Epidermal melanocyte (primary cell): Measurements from ENCODE around the gene APPBP2.
A peak's percentile ranks its signal among the peaks of the same experiment; 100 is the strongest.
"Not testable (repeated sequence)": the region's sequence is repeated elsewhere in the genome, so short reads cannot be mapped to it uniquely, and the experiment has no call there.

Experiments used
- DNase-seq: peaks from one replicate; pipeline ENCODE4 v3.0.0; 2011; ENCODE audit warnings: low spot score; ENCODE audit not compliant: insufficient read length

Gene APPBP2

DNA sequence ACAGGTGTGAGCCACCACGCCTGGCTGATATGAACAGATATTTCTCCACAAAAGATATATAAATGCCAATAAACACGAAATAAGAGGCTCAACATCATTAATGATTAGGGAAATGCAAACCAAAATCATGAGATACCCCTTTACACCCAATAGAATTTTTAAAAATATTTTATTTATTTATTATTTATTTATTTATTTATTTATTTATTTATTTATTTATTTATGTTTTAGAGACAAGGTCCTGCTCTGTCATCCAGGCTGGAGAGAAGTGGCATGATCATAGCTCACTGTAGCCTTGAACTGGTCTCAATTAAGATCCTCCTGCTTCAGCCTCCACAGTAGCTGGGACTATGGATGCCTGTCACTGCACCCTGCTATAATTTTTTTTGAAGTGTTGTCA is 30.8 kb downstream of the APPBP2 start:
- DNase-seq = no peak

DNA sequence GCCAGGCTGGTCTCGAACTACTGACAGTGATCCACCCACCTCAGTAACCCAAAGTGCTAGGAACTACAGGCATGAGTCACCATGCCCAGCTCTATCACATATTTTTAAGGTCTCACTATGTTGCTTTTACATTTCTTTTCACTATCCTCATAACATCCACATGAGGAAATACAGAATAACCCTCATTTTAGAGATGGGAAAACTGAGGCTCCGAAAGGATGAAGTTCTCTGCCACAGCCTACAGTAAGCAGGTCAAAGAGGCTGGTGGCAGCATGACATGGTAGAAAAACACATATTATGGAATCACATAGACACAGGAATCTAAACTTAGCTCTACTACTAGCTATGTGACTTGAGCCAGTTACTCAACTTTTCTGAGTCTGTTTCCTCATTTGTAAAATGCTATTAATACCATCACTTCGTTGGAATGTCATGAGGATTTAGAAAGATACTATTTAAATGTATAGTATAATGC is 32.2 kb downstream of the APPBP2 start:
- no peak for DNase-seq

DNA sequence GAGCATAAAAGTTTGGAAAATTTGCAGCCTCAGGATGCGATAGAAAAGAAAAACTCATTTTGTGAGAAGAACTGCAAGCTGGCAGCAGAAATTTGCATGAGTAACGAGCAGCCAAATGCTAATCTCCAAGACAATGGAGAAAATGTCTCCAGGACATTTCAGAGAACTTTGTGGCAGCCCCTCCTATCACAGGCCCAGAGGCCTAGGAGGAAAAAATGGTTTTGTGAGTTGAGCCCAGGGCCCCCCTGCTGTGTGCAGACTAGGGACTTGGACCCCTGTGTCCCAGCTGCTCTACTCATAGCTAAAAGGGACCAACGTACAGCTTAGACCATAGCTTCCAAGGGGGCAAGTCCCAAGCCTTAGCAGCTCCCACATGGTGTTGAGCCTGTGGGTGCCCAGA is 34.3 kb downstream of the APPBP2 start:
- no peak for DNase-seq

DNA sequence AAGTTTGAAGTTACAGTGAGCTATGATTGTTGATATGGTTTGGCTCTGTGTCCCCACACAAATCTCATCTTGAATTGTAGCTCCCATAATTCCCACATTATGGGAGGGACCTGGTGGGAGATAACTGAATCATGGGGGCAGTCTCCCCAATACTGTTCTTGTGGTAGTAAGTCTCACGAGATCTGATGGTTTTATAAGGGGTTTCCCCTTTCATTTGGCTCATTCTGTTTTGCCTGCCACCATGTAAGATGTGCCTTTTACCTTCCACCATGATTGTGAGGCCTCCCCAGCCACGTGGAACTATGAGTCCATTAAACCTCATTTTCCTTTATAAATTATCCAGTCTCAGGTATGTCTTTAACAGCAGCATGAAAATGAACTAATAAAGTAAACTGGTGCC is 35.4 kb downstream of the APPBP2 start:
- DNase-seq = not testable (repeated sequence)

DNA sequence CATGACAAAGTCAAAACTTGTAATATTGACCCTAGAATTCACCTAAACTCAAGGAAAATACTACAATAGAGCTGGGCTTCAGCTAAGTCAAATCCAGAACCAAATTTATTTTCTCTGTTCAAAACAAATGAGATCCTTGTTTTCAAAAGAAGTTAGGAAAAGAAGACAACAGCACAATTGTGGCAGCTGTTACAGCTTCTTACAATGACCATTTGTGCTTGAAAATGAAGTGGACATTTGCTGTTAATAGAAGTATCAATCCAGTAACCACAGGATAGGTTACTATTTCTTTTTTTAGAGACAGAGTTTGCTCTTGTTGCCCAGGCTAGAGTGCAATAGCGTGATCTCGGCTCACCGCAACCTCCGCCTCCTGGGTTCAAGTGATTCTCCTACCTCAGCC is 44.4 kb downstream of the APPBP2 start:
- DNase-seq = peak; percentile 48

DNA sequence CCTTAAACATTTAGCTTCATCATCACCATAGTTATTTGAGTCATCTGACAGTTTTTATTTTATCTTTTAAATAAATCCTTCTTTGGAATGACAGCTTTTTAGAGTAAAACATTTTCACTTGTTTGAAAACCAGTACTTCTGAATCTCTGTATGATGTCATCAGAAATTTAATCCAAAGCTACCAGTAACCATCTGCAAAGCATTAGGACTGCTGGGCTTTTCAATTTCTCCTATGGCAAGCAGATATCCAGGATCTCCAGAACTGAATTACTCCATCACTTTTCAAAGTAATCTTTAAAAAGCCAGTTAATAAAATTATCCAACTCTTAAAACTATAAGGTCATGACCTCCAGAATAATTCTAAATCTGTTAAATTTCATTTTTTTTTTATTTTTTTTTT is 52.3 kb downstream of the APPBP2 start:
- no peak for DNase-seq

DNA sequence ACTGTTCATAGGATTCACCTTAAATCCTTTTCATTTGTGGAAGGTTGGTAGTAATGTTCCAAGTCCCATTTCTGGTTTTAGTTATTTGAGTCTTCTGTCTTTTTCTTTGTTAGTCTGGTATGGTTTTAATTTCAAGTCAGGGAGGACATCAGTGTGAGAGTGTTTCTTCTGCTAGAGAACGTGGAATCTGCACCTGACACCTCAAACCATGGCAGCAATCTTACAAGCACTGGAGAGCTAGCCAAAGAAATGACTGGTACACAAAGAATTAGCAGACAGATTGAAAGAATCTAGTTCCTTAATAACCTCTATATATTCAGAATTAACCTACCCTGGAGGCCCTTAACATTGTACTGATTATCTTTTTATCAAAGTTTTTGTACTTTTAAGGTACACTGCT is 53.6 kb downstream of the APPBP2 start:
- no peak for DNase-seq

DNA sequence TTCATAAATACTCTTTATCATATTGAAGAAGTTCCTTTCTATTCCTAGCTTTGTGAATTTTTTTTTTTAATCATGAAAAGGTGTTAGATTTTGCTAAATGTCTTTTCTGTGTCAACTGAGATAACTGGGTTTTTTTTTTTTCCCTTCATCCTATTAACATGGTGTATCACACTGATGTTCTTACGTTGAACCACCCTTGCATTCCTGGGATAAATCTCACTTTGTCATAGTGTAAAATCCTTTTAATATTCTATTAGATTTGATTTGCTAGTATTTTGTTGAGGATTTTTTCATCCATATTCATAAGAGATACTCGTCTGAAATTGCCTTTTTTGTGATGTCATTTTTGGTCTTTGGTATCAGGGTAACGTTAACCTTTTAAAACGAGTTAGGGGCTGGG is 54.6 kb downstream of the APPBP2 start:
- no peak for DNase-seq

DNA sequence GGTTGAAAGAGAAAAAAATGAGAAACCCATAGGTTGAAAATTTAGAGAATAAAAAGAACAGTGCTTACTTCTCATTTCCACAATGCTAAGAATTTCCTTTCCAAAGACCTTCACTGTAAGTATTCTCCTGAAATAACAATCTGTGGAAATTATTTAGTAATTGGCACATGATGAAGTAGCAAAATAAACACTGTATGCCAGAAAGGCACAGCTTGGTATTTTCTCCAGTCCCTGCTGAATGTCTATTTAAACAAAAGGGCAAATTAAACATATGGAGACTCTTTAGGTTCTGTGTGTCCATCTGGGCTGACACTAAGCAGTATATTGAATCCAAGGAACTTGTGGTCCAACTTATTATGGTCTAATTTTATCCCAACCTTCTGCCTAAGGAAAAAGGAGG is 57.7 kb downstream of the APPBP2 start:
- DNase-seq = no peak

DNA sequence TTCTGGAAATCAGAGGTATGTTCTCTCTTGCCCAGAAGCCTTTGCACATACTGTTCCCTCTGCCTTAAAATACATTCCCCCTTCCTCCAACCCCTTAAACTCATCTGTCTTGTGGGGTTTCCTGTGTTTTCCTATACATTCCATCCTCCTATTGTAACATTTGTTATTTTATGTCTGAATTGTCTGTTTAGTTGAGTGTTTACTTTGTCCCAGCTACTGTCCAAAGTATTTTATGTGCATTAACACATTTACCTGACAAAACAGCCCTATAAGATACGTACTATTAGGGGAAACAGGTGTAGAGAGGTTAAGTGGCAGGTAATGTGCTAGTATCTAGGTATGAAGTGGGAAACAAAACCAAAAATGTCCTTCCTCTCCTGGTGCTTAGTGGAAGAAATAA is 61.7 kb downstream of the APPBP2 start:
- DNase-seq = no peak

DNA sequence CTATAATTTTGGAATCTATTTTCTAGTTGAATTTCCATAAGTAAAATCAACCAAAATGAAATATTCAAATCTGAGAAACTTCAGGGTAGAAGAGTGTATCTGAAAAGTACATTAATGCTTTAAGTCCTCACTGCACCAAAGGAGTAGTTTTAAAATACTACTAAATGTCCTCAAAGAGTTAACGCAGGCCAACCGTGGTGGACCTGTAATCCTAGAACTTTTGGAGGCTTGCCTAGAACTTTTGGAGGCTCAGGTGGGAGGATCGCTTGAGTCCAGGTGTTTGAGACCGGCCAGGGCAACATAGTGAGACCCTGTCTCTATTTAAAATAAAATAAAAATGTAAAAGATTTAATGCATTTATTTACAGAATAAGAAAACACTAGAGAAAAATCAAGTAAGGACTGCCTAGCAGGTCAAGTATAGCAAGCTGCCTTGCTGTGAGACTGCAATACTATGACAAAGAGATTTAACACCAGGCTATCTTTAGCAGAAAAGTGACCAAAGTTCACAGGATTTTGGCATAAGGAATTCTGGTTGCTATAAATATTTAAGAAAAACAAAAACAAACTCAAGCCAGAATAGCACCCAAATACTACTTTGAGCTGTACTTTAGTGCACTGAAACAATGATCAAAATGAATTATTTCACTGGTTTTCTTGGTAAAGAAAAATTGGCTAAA is 62.7 kb downstream of the APPBP2 start:
- DNase-seq = no peak

DNA sequence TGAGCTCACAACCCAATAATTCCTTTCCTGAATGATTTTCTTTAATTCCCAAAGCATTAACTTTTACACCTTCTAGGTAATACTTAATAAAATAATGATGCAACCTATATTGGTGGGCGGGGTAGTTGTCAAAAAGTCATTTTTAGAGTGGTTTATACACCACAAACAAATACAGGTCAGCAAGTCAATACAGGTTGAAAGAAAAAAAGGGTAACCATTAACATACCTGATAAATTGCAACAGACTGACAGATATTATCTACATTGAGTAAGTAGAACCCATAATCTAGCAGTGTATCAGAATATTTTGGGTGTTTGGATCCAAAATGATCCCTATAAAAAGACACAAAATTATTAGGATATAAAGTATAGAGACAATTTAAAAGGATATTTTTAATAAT is 64.5 kb downstream of the APPBP2 start:
- DNase-seq = no peak

DNA sequence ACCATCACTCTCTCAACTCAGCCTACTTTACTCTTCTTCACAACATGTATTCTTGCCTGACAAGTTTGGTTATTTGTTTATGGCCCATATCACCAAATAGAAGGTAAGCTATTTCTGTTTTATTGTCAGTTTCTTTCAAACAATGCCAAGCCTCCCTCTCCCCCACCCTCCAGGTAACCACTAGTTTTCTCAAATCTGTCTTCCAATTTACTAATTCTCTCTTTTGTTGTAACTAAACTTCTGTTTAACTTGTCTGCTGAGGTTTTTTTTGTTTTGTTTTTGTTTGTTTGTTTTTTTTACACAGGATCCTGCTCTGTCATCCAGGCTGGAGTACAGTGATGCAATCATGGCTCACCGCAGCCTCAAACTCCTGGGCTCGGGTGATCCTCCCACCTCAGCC is 68.9 kb downstream of the APPBP2 start:
- no peak for DNase-seq

DNA sequence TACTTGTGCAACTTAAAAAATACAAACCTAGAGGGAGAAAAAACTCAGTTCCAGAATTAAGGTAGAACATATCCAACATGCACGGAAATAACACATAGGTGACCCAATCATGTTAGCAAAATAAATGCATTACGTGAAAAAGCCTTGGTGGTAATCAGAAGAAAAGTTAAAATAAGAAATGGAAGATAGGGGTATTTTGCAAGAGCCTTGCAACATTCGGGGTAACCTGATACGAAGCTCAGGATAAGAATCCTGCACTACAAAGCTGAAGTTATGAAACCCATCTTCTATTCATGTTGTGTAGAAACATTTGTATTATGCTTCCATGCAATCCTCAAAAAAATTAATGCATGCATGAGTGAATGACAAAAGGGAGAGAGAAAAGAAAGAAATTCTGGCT is 70.7 kb downstream of the APPBP2 start:
- no peak for DNase-seq

DNA sequence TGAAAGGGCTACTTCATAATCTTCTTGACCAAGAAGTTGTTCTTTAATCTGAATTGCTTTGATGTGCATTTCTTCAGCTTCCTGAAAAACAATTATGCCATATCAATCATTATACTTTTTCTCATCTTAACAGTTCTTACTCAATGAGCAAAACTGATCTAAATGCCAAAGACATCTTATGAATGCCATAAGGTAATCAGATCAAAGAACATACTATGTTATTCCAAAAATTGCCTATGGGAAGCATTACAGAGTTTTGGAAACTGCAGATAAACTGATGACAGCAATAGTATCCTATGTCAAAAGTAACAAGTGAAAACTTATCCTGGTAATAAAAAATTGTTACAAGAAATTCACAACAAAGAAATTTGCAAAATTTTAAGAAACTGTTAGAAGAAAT is 74.1 kb downstream of the APPBP2 start:
- no peak for DNase-seq

DNA sequence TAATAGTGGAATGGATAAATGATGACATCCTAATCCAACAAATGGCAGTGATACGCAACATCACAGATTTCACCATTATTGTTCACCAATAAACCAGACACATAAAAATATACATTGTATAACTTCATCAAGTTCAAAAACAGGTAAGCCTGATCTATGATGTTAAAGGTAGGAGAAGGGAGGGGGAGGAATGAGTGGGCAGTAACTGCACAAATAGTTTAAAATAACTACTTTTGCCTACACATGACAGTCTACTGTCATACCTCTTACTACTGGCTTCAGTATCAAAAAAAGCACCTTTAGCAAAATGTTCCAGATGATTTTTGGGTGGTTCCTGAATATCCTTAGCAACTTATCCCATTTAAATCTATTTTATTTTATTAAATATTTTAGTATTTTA is 75.0 kb downstream of the APPBP2 start:
- no peak for DNase-seq

DNA sequence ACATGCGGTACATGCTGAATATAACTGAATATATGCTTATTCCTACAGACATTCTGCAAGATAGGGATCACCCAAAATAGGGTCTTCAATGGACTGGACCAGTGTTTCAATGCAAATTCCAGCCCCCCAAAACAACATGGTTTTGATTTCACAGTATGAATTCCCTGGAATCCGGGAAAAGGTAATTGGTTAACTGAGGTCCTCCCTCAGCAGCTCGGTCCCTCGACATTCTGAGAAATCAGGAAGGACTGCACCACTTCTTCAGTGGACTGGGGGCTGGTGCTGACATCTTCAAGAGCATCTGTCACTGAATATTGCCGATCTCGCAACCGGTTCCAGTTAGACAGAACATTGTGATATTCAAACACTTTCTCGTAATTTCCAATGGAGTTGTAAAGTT is 78.7 kb downstream of the APPBP2 start:
- DNase-seq = no peak

DNA sequence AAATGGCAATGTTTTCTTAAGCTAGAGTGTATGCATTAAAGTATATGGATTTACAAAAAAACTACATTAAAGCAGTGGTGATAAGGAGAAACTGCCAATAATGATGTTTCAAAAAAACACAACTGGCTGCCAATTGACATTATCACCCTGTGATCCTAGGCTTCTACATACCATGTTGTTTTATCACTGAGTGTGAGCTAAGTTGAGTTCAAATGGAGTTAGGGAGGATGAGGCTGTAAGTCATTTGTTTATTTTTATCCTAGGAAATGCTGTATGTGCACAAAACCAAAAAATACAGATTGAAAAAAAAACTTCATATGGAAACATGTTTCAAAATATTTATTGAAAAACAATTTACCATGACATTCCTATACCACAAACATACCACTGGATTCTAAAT is 80.9 kb downstream of the APPBP2 start:
- DNase-seq = no peak

DNA sequence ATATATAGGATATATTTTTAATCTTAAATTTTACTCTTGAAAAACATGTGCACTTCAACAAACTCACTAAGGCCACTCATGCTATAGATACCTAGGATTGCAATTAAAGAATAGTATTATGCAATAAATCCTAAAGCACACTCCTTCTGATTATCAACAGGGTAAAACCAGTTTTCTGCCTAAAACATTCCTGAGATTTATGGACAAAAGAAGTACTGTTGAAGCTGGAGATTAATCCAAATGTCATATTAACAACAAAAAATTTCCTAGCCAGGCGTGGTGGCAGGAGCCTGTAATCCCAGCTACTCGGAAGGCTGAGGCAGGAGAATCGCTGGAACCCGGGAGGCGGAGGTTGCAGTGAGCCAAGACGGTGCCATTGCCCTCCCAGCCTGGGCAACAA is 82.3 kb downstream of the APPBP2 start:
- no peak for DNase-seq

DNA sequence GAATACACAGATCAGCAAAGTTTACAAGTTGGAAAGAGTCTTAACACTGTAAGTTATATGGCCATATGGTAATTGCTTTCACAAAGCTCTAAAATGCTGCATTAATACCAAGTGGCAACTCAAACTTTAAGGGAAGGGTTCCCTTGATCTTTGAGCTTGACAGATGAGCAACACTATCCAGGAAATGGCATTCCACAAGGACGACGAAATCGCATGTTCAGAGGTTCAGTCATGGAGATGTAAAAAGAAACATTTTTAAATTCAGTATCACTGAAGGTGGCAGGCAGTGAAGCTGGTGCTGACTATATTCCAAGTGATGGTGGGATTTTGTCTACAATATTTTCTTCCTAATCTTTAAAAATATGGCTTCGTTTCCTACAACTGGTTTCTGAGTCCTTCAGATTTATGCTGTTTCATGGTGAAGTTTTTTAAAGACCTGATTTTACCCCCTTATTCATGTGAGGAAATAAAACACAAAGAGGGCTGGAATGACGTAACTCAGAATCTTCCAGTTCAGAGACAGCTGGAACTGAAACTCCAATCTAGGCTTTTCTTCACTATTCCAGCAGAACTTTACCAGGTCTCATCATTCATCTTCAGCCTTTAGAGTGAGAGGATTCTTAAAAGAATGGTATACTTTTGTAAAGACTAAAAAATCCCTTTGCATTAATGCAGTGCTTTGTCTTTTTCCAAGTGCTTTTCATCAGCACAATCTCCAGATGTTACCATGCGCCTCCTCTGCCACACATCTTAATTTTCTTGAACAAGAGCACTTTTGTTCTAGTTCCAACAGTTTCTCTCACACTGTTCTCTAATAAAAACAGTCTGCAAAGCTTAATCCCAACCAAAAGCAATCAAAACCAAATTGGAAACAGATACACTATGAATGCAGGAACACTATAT is 83.5 kb downstream of the APPBP2 start:
- DNase-seq = peak; percentile 58

DNA sequence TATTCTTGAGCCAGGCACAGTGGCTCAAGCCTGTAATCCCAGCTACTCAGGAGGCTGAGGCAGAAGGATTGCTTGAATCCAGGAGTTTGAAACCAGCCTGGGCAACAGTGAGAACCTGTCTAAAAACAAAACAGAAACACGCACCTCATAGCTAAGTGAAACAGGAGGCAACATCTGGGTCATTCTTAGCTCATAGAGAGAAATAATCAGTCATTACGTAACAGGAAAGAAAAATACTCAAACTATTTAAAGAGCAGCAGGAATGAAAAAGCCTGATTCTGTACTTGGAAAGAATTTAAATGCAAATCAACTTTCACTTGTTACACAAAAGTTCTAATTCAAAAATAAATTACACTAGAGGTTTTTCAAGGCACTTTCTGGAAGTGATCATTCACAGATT is 86.5 kb downstream of the APPBP2 start:
- no peak for DNase-seq

DNA sequence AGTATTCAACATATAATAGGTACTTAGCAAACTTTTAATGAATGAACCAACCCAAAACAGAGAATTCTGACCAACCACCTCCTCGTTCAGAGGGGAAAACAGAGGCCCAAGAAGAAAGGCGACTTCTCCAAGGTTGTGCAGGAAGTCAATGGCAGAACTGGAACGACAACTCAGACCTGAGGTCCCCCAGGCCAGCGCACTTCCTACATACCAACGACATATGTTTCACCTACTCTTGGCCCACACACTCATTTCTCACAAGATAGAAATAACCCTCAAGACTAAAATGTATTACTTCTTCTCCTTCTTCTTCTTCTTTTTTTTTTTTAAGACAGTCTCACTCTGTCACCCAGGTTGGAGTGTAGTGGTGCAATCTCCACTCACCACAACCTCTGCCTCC is 89.4 kb downstream of the APPBP2 start:
- DNase-seq = no peak
